NCI-H1048 (cell line): ENCODE results near the gene TBC1D3I.
"Not testable (repeated sequence)": the region's sequence is repeated elsewhere in the genome, so short reads cannot be mapped to it uniquely, and the experiment has no call there.

Experiments used
- DNase-seq: peaks from one replicate; lab custom pipeline; 2025; lab: John Stamatoyannopoulos, UW

The TBC1D3I gene

GRCh38 chr17:36206486-36206821 is 57.9 kb downstream of the TBC1D3I start:
- not testable (repeated sequence) for DNase-seq

- no peak for DNase-seq
These were observed 58.5 kb downstream of the TBC1D3I start for GRCh38 chr17:36205637-36206485.

DNA sequence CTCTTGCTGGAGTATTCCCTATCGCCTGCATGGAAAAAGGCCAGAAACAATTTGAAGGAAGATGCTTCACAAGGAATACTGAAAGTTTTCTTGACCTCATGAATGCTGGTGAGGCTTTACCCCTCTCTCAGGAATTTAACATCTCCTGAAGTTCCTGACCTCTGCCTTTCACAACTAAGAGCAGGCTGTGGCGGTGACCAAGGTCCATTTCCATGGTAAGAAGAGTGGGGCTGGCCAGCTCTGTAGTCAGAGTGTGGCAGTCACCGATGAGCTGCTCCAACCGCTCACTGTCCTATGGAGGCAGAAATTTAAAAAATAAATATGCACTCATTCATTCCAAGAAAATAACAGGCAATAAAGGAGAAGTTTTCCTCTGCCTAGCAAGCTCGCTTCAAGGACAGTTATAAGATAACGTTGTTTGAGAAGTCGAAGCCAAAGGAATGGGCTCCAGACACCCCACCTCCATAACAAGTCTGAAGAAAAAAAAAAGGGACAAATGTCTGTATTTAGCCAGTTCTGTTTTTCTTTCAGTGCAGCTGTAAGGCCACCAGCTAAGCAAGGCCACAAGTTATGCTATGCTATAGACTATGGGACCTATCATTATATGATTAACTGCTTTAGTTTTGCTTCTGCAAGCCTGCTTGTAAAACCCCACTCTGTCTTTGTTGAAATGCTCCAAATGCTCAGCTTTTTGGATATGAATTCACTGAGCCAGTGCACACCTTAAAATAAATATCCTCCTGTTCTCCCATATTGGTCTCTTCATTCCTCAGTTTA is 59.5 kb downstream of the TBC1D3I start:
- DNase-seq, result no peak
